Neural crest cell (in vitro differentiated cells): ENCODE measurements around the gene SMIM5. TPM values are rescaled to one million over a fixed set of nuclear protein-coding genes. Genes with fewer than 3 reads are reported as not detected.

Experiments used
- DNase-seq: peaks from one replicate; pipeline ENCODE4 v3.0.0; 2021; ENCODE audit warnings: low read depth, mixed read lengths, low spot score
- H3K27ac Mint-ChIP-seq: one replicate; pipeline ENCODE4 v1.8.0; 2021; ENCODE audit warnings: mild to moderate bottlenecking, mixed read lengths; ENCODE audit not compliant: unreplicated experiment
- H3K27me3 Mint-ChIP-seq: 2 replicates; pipeline ENCODE4 v1.8.0; 2021; ENCODE audit warnings: low read depth, mild to moderate bottlenecking, mixed read lengths
- H3K36me3 Mint-ChIP-seq: 2 replicates; pipeline ENCODE4 v1.8.0; 2021; ENCODE audit warnings: low read depth, mild to moderate bottlenecking, mixed read lengths
- H3K4me1 Mint-ChIP-seq: 2 replicates; pipeline ENCODE4 v1.8.0; 2021; ENCODE audit warnings: mixed read lengths
- H3K4me3 Mint-ChIP-seq: one replicate; pipeline ENCODE4 v1.8.0; 2021; ENCODE audit warnings: mild to moderate bottlenecking, mixed read lengths
- H3K9me3 Mint-ChIP-seq: 2 replicates; pipeline ENCODE4 v1.8.0; 2021; ENCODE audit warnings: mixed read lengths
- total RNA-seq: library from RNA; stranded (reverse); gene quantifications from 2 replicates; pipeline ENCODE4 v1.2.1, GENCODE V29; 2021
- TF ChIP-seq, protein P1 (sequence below): fragments of 200-600 bp; sonication (generic); conservative IDR thresholded peaks from 2 replicates; pipeline ENCODE4 v1.5.0; 2021; ENCODE audit warnings: antibody characterized with exemption, mild to moderate bottlenecking

SMIM5 gene
- total RNA-seq, 1 donor from 2014 or later = not detected

DNA sequence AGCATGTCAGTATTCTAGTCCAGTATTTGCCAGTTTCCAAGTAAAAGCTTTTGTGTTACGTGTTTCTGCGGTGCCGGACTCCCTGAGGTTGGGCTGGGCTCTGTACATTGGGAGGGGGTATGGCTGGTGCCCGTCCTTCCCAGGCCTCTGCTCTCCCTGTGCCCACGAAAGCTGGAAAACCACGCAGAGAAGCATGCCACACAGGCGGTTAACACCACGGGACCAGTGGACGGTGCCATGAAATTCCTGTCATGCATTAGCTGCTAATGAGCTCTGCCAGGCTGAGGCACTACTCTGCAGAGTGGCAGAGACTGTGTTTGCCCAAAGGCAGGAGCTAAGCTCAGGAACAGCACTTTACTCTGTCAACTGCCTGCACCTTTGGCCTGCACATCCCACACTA lies 8.1 kb downstream of the SMIM5 start:
- no peak for DNase-seq
- TF ChIP-seq, protein P1, sequence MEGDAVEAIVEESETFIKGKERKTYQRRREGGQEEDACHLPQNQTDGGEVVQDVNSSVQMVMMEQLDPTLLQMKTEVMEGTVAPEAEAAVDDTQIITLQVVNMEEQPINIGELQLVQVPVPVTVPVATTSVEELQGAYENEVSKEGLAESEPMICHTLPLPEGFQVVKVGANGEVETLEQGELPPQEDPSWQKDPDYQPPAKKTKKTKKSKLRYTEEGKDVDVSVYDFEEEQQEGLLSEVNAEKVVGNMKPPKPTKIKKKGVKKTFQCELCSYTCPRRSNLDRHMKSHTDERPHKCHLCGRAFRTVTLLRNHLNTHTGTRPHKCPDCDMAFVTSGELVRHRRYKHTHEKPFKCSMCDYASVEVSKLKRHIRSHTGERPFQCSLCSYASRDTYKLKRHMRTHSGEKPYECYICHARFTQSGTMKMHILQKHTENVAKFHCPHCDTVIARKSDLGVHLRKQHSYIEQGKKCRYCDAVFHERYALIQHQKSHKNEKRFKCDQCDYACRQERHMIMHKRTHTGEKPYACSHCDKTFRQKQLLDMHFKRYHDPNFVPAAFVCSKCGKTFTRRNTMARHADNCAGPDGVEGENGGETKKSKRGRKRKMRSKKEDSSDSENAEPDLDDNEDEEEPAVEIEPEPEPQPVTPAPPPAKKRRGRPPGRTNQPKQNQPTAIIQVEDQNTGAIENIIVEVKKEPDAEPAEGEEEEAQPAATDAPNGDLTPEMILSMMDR = no peak
- no peaks in the 10 kb centered on the region for H3K9me3 Mint-ChIP-seq
- no peak overlapping the region for H3K27ac Mint-ChIP-seq
- no peaks in the 10 kb centered on the region for H3K27me3 Mint-ChIP-seq
- H3K4me1 Mint-ChIP-seq = no peaks in the 10 kb centered on the region
- no peak overlapping the region for H3K4me3 Mint-ChIP-seq
- no peaks in the 10 kb centered on the region for H3K36me3 Mint-ChIP-seq

DNA sequence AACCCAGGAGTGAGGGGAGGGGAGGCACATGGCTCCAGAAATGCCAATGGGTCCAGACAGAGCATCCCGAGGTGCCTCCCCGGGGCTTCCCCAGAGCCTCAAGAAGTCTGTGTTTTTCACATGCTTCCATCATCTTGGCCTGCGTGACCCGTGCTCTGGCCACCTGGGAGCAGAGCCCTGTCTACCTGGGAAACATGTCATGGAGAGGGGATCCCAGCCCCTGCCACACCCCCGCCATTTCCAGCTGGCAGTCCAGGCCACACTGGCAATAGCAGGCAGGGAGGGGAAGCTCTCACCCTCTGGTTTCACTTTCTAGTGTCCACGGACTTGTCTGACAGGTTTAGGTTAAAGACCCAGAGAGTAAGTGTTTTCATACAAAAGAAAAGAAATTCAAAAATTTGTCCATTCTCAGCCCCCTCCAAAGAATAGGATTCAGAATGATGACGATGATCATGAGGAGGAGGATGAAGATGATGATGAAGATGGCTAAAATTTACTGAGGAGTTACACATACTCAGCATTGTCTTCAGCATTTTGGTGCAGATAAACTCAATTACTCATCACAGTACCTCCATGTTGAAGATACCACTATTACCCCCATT lies 9.0 kb downstream of the SMIM5 start:
- no peak for DNase-seq
- no peaks in the 10 kb centered on the region for H3K36me3 Mint-ChIP-seq
- TF ChIP-seq, protein P1 = no peak
- no peak overlapping the region for H3K27ac Mint-ChIP-seq
- H3K4me1 Mint-ChIP-seq = no peaks in the 10 kb centered on the region
- H3K9me3 Mint-ChIP-seq = no peaks in the 10 kb centered on the region
- H3K27me3 Mint-ChIP-seq = no peaks in the 10 kb centered on the region
- no peak overlapping the region for H3K4me3 Mint-ChIP-seq

DNA sequence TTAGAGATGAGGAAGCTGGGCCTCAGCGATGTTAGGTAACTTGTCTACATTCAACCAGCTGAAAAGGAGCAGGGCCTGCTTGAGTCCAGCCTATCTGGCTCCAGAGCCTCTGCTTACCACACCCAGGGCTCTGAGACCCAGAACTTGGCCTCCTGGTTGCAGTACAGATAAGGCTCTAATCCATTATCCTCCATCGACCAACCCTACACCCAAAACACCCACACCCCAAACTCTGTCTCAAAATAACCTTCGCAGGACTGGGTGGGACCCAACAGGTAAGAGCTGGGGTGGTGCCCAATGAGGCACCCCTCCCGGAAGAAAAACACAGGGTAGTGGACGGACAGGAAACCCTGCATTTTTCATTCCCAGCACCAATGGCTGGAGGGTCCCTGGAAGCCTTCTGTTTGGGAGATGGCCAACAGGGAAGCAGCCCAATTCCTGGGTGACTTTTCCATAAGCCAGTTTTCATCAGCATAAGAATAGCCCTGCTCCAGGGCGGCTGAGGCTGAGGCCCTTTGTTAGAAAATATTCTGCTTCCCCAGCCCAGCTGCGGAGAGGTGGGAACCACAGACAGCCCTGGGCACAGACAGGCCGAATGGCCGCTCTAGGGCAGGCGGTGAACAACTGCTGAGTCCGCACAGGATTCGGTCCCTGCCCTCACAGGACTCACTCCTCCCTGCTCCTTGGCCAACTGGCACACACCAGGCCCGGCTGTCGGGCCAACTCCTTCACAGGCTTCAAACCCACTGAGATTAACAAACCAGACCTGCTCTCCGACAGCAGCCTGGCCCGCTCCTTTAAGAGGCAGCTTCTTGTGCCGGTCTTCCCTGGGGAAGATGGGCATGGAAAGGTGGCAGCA lies 9.8 kb downstream of the SMIM5 start:
- Mint-ChIP-seq H3K36me3 (no peaks in the 10 kb centered on the region), H3K9me3 (no peaks in the 10 kb centered on the region), H3K4me1 (no peaks in the 10 kb centered on the region), H3K4me3 (no peak overlapping the region), H3K27me3 (no peaks in the 10 kb centered on the region), H3K27ac (no peak overlapping the region)
- no peak for DNase-seq
- TF ChIP-seq, protein P1 = no peak

DNA sequence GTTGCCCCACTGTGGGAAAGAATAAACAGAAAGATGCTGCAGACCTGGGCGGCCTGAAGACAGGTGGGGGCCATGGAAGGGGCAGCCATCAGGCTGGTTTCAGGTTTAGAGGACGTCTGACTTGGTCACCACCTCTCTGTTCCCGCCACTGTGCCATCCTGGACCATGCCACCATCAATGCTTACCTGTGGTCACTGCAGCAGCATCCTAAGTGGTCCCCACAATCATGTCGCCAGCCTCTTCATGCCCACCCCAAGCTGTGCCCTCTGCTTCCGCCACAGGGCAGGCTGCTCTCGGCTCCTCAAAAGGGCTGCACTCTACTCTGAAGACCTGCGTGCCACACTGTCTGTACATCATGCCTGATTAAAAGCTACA lies 10.4 kb downstream of the SMIM5 start:
- H3K4me3 Mint-ChIP-seq = no peak overlapping the region
- no peaks in the 10 kb centered on the region for H3K9me3 Mint-ChIP-seq
- TF ChIP-seq, protein P1 = no peak
- H3K27me3 Mint-ChIP-seq = no peaks in the 10 kb centered on the region
- DNase-seq = no peak
- H3K36me3 Mint-ChIP-seq = no peaks in the 10 kb centered on the region
- no peak overlapping the region for H3K27ac Mint-ChIP-seq
- H3K4me1 Mint-ChIP-seq = no peaks in the 10 kb centered on the region

DNA sequence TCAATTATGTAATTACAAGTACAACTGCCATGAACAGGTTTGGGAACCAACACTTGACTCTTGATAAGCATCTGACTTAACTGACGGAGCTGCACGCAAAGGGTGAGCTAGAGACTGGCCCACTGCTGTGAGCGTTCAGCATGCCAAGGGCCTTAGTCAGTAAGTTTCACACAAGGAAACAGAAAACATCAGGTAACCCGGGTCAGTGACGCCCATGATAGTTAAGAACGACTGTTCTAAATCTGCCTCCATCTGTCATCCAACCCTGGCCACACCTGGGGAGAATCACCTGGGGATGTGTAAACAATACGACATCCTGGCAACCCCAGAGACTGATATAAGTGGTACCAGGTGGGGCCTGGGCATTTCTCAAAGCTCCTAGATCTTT lies 12.3 kb downstream of the SMIM5 start:
- Mint-ChIP-seq H3K4me3 (no peak overlapping the region), H3K27ac (no peak overlapping the region), H3K27me3 (no peaks in the 10 kb centered on the region), H3K4me1 (peaks cover 14% of the 10 kb centered on the region), H3K9me3 (no peaks in the 10 kb centered on the region), H3K36me3 (no peaks in the 10 kb centered on the region)
- no peak for DNase-seq
- TF ChIP-seq, protein P1 = no peak
